ENCODE measurements around the gene BCR. TPM values are rescaled to one million over a fixed set of nuclear protein-coding genes. Genes with fewer than 3 reads are reported as not detected.

BCR gene
- total RNA-seq, 4 donors from 2014 or later = 38.7 to 50.0 (median 47.5) TPM

DNA sequence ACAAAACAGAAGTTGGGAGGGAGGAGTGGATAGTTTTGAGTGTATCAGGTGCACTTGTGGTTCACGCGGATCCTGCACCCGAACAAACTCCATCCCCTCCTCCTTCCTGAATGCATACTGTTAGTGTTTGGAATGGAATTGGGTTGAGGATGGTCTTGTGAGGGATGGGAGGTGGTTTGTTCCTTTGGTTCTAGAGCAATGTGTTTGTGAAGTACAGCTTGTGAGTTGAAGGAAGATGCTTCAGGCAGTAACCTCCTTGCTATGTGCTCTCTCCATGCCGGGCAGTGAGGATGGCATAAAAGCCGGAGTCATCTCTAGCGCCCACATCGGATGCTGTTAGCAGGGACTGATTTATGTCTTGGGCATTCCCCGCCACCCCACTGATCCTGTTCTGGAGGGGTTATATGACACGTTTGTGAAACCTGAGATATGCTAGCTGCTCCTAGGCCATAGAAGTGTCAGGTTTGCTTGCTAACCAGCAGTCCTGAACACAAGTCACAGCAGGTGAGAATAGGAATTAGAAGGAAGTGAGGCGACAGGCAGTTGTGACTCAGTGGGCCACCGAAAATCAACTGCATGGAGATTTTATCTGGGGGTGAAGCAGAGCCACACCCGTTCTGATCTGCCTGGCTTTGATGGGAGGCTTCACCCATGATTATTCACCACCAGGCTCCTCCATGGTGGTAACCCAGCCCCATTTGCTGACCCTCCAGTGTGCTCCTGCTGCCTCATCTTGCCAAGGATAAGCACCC lies 2.2 kb downstream of the BCR start:
- Histone ChIP-seq H3K4me1 (peaks cover 49 to 88% (median 55%) of the 10 kb centered on the region in 3 donors), H3K9me3 (no peaks in the 10 kb centered on the region), H3K36me3 (peaks cover 0 to 8% (median 0%) of the 10 kb centered on the region in 3 donors), H3K4me3 (peak overlapping the region; percentile 55 to 89 (median 70)), H3K27ac (peak overlapping the region; percentile 69 to 93 (median 88)), H3K27me3 (no peaks in the 10 kb centered on the region)
- 20 to 24% methylated on average over 12 of the region's 12 CpGs for WGBS, 2 donors
- no peak for DNase-seq
- TF ChIP-seq POLR2A (IDR thresholded peaks at IDR 0.05) = peak in 1 of 4 donors; percentile 21
- TF ChIP-seq, protein P1, sequence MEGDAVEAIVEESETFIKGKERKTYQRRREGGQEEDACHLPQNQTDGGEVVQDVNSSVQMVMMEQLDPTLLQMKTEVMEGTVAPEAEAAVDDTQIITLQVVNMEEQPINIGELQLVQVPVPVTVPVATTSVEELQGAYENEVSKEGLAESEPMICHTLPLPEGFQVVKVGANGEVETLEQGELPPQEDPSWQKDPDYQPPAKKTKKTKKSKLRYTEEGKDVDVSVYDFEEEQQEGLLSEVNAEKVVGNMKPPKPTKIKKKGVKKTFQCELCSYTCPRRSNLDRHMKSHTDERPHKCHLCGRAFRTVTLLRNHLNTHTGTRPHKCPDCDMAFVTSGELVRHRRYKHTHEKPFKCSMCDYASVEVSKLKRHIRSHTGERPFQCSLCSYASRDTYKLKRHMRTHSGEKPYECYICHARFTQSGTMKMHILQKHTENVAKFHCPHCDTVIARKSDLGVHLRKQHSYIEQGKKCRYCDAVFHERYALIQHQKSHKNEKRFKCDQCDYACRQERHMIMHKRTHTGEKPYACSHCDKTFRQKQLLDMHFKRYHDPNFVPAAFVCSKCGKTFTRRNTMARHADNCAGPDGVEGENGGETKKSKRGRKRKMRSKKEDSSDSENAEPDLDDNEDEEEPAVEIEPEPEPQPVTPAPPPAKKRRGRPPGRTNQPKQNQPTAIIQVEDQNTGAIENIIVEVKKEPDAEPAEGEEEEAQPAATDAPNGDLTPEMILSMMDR (IDR thresholded peaks at IDR 0.05) = no peak
- intact Hi-C loops (cut with DNase I) = no loop called here

- TF ChIP-seq, protein P1 (IDR thresholded peaks at IDR 0.05) = no peak
- TF ChIP-seq POLR2A (IDR thresholded peaks at IDR 0.05) = no peak
- no peak for DNase-seq
- Histone ChIP-seq H3K9me3 (no peaks in the 10 kb centered on the region), H3K36me3 (peaks cover 0 to 15% (median 0%) of the 10 kb centered on the region in 3 donors), H3K27me3 (no peaks in the 10 kb centered on the region), H3K27ac (peak overlapping the region; percentile 69 to 93 (median 88)), H3K4me3 (peak overlapping the region; percentile 55 to 89 (median 70)), H3K4me1 (peaks cover 47 to 88% (median 57%) of the 10 kb centered on the region in 3 donors)
- 15 to 16% methylated on average over 5 to 6 of the region's 11 CpGs for WGBS, 2 donors
- intact Hi-C loops (cut with DNase I) = no loop called here
These were observed 2.9 kb downstream of the BCR start for GRCh38 chr22:23183061-23183698.

DNA sequence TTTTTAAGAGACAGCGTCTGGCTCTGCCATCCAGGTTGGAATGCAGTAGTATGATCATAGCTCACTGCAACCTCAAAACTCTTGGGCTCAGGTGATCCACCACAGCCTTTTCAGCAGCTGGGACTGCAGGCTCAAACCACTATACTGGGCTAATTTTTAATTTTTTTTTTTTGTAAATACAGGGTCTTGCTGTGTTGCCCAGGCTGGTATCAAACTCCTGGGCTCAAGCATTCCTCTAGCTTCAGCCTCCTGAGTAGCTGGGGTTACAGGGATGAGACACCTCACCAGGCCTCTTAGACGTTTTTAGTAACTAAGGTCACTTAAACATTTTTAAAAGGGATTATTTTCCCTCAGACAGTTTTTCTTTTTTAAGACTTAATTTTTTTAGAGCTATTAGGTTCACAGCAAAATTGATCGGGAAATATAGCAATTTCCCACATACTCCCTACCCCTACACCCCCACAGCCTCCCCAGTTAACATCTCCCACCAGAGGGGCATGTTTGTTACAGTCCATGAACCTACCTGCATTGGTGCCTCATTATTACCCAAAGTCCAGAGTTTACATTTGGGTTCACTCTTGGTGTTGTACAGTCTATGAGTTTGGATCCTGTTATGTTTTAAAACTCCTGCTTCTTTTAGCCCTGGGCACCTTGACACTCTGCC lies 3.9 kb downstream of the BCR start:
- DNase-seq = no peak
- Histone ChIP-seq H3K9me3 (no peaks in the 10 kb centered on the region), H3K4me1 (peaks cover 37 to 81% (median 46%) of the 10 kb centered on the region in 3 donors), H3K4me3 (peak overlapping the region in 2 of 4 donors; percentile 67 to 89), H3K27me3 (no peaks in the 10 kb centered on the region), H3K27ac (peak overlapping the region in 2 of 4 donors; percentile 13 to 69), H3K36me3 (peaks cover 0 to 17% (median 0%) of the 10 kb centered on the region in 3 donors)
- WGBS, 2 donors = 53 to 61% methylated on average over 3 of the region's 3 CpGs
- intact Hi-C loops (cut with DNase I) = no loop called here
- TF ChIP-seq, protein P1 (IDR thresholded peaks at IDR 0.05) = no peak
- TF ChIP-seq POLR2A (IDR thresholded peaks at IDR 0.05) = no peak

- no peaks in the 10 kb centered on the region for H3K27me3 ChIP-seq
- intact Hi-C loops (cut with DNase I) = no loop called here
- no peak for TF ChIP-seq POLR2A (IDR thresholded peaks at IDR 0.05)
- TF ChIP-seq, protein P1 (IDR thresholded peaks at IDR 0.05) = no peak
- peaks cover 33 to 76% (median 41%) of the 10 kb centered on the region in 3 donors for H3K4me1 ChIP-seq
- H3K36me3 ChIP-seq = peaks cover 0 to 17% (median 0%) of the 10 kb centered on the region in 3 donors
- peak overlapping the region in 2 of 4 donors; percentile 13 to 69 for H3K27ac ChIP-seq
- H3K9me3 ChIP-seq = no peaks in the 10 kb centered on the region
- no peak overlapping the region for H3K4me3 ChIP-seq
- no peak for DNase-seq
- WGBS, 2 donors = 69 to 74% methylated on average over 3 to 5 of the region's 5 CpGs
These were observed 4.4 kb downstream of the BCR start for GRCh38 chr22:23184764-23185113.
